ENCODE results near the gene SARDH.

SARDH gene

DNA sequence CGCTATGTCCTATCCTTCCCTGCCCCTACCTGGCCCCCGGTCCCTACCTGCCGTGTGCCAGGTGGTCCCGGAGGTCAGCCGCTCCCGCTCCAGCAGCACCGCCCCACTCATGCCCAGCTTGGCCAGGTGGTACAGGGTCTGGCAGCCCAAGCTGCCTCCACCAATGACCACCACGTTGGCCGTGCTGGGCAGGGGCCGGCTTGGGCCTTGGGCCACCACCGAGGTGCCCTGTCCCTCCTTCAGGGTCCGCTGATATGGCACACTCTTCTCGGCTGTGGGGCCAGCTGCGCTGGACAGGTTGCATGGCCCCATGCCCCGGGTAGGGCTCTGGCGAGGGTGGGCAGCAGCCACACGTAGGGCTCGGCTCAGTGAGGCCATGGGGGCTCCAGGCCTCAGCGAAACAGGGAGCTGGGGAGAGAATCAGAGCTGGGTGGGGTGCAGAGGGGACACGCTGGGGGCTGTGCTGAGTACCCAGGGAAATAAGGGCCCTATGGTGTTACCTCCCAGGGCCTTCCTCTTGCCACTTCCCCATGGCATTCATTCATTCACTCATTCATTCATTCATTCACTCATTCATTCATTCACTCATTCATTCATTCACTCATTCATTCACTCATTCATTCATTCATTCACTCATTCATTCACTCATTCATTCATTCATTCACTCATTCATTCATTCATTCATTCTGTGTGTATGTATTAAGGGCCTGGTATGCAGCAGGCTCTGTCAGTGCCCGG is 4.2 kb downstream of the SARDH start:
- no peak for DNase-seq (ENCODE audit: low read depth, low spot score)

- DNase-seq (ENCODE audit: low read depth, low spot score) = no peak
These were observed 4.7 kb downstream of the SARDH start for GRCh38 chr9:133733421-133733795.

DNA sequence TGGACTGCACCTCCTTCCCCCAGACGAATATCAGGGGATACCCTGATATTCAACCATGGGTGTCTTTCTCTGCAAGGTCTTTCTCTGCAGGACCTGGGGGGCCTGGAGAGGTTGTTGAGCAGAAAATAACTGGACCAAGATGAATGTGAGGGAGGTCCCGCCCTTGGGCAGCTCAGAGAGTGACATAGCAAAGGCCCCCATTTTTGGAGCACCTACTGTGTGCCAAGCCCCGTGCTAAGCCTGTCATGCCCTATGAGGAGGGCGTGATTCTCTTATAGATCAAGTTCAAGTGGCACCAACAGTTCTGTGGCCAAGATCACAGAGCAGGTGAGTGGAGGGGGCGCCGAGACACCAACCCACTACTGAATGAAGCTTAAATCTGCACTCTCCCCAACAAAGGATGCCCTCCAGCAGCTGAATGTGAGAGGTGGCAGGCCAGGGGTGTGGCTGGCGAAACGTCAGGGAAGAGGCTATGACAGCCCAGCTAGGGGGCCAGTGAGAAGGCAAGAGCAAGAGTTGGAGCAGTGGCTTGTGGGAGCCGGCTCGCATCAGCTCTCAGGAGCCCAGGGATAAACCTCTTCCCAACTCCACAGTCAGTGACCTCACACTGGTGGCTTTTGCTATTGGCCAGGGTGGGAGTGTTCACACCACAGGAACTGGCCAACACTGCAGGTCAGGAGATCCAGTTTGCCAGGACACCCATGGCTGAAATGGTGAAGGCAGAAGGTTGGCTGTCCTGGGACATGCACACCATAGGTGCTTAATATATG is 5.3 kb downstream of the SARDH start:
- no peak for DNase-seq (ENCODE audit: low read depth, low spot score)

DNA sequence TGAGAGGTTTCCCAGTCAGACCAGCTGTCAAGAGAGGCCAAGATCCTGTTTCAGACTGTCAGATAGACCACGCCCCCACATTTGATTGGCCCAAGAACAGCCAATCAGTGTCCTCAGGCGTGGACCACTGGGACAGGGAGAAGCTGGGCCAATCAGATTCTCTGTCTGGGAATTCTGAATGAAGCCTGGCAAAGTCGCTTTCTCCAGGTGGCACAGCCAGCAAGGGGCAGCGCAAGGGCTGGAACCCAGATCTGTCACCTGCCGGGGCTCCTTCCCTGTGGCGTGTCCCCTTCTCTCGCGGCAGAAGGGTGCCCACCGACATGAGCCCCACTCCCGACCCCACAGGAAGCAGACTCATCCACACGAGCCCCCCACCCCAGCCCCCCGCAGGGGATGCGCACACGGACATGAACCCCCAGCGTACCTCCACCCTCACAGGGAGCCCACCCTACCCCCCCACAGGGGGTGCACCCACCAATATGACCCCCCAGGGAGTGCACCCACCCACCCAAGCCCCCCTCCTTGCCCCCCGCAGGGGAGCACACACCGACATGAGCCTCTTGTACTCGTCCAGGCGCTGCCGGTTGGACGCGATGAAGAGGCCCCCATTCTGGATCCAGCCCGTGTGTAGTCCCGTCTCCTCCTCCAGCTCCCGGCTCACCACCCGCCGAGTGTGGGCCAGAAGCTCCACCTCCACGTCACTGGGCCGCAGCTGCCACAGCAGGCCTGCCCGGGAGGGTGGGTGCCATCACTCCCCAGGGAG is 6.1 kb downstream of the SARDH start:
- DNase-seq (ENCODE audit: low read depth, low spot score) = no peak

DNA sequence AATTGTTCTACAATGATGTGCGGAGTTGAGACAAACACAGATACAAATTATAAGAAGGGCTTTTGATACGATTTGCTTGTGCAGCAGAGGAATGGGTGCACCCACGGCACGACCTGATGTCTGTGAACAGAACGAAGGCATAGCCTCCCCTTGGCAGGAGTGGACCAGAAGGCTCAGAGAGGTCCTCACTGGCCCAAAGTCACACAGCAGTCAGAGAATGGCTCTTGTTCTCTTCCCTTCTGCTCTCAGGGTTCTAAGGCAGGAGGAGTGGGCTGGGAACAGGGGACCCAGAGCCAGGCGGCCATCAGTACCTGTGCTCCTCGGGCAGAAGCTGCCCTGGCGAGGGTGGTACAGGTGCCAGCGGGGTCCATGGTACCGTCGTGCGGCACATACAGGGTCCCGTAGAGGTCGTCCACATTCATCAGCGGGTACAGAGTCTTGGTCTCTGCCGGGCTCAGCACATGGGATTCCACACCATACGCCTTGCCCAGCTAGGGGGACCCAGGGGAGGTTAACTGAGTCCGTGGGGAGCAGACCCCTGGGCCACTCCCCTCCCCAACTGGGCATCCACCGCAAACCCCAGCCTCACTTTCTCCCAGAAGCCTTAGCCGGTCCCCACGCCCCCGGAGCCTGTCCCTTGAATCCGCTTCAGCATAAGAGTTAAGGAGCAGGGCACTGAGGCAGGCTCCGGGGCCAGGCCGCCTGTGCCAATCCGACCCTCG is 7.0 kb downstream of the SARDH start:
- no peak for DNase-seq (ENCODE audit: low read depth, low spot score)

DNA sequence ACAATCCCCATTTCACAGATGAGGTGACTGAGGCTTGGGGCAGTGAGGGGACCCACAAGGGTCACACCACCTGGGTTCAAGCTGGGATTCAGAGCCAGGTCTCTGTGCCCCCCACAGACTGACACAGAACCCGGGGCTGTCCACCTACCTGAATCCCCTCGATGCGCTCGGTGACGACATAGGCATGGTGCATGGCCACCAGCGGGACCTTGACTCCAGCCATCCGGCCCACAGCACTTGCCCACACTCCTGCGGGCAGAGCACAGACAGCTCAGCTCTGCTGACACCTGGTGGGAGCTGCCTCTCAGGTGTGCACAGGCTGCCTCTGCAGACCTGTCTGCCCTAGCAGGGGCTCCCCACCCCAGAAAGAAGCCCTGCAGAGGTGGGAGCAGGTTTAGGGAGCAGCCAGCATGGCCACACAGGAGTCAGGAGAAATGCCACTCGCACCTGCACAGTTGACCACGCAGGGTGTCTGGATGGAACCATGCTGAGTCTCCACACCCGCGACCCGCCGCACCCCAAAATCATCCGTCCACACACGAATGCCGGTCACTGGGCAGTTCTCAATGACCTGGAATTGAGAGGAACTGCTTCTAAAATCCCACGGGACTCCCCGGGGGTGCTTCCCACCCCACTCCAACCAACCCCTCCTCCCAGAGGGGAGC is 8.4 kb downstream of the SARDH start:
- DNase-seq (ENCODE audit: low read depth, low spot score) = no peak

GRCh38 chr9:133728856-133729616 is 9.1 kb downstream of the SARDH start:
- no peak for DNase-seq (ENCODE audit: low read depth, low spot score)

DNA sequence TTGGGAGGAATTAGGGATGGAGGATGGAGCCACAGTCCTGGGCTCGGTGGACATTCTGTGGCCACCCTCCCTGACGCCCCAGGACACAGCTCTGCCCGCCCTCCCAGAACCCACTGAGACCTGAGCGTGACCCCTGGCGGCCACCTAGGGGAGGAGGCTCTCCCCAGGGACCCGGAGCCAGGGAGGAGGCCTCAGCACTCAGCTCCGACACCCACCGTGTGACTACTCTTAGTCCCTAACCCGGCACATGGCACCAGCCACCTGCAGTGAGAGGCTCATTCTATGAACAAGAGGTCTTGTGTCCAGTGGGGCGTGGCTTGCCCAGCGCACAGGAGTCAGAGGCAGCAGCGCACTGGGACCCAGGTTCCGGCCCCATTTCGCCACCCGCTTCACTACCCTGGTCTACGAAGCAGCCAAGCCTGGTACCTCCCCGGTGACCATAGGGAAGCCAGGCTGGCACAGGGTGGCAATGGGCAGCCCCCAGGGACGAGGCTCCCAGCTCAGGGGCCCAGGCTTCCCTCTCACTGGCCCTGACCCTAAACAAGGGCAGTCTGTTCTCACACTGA is 10.2 kb downstream of the SARDH start:
- DNase-seq (ENCODE audit: low read depth, low spot score) = no peak

DNA sequence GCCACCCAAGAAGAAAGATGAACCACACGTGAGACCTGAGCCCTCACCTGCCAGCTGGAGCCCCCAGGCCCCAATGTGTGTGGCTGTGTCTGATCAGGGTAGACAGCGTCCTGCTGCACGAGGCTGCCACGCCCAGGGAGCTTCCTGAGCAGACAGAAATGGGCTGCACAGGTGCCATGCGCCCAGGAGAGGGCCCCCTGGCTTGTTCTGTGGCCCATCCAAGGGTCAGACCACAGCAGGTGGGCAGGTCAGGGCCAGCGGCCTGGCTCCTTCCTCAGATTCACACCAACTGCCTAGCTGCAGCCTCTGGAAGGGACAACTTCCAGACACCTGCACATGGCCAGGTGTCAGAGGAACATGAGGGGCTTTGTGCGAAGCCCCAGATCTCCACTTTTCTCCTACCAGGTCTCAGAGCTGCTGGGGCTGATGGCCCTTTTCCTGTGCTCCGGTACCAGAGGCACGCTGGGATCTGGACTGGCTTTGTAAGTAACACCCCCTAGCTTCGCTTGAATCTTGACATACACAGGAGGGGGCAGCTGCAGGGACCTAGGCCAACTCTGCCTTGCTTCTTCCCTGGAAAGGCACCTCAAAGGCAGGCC is 10.8 kb downstream of the SARDH start:
- DNase-seq (ENCODE audit: low read depth, low spot score) = no peak

- DNase-seq (ENCODE audit: low read depth, low spot score) = no peak
These were observed 11.5 kb downstream of the SARDH start for GRCh38 chr9:133726401-133727276.

DNA sequence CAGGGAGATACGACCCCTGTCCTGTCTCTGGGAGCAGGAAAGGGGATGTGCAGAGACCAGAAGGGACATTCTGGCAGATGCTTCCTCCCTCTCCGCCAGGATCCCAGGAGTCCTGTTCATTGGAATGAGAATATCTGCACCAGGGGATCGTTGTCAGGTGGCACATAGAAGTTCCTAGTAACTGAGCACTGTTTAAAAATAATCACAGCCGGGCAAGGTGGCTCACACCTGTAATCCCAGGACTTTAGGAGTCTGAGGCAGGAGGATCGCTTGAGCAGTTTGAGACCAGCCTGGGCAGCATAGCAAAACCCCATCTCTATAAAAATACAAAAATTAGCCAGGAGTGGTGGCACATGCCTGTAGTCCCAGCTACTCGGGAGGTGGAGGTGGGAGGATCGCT is 12.3 kb downstream of the SARDH start:
- DNase-seq (ENCODE audit: low read depth, low spot score) = no peak

DNA sequence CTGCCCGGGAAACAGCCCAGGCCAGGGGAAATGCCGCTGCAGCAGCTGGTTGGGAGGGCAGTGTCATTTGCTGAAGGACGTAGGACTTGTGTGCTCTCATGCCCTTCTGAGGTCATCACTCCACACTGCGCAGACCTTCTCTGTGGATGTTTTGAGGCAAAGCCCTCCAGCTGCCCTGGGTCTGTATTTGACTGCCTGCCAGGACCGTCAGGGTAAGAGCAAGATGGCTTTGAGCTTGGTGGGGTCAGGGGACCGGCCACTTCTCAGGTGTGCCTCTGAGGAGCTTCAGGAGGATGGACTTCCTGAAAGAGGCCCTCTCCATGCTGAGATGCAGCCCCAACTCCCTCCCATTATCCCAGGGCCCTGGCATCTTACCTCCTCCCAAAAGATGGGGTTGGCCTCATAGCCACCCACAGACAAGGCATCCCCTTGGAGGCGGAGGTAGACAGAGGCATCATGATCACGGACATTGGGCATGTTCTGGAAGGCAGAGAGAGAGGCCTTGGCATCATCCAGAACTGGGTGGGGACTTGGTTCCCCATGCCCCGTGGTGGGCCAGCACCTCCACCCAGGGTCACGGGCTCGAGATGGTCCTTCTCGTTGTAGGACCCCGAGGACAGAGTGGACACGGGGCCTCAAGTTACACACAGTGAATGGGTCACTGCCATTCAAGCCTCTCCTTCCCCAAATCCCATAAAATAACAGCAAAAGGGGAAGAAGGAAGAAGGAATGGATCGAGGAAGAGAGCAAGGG is 19.4 kb downstream of the SARDH start:
- no peak for DNase-seq (ENCODE audit: low read depth, low spot score)

DNA sequence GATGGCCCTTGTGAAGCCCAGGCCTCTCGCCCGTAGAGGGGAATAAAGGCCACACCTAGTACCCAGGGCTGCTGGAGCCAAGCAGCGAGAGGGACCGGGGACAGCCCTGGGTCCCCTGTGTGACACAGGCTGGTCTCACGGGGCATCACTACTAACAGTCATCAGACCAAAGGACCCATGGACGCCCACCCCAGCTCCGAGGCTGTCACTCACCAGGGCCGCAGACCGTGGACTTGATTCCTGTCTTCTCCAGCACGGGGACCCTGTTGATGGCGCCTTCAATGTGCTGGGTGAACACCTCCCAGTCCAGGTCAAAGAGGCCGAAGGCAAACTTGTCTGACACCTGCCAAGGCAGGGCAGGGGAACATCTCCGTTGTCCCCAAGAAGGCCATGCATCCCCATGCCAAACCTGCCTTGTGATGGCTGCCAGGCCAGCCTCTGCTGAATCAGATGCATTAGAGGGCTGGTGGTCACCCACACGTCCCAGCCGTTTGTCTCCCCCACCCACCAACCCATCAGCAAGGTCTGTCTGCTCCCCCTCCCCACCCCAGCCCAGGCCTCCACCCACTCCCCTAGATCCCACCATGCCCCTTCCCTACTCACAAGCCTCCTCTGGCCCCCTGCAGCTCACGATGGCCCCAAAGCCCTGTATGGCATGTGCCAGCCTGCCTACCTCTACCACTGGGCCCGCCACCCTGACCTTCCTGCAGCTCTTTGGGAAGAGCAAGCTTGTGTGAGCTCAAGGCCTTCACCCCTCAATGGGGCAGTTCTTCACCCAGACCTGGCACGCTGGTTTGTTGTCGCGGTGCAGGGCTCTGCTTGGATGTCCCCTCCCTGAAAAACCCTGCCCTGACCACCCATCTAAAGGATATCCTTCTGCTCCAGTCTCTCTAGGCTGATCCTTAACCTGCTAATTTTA is 20.8 kb downstream of the SARDH start:
- no peak for DNase-seq (ENCODE audit: low read depth, low spot score)

- DNase-seq (ENCODE audit: low read depth, low spot score) = no peak
These were observed 21.5 kb downstream of the SARDH start for GRCh38 chr9:133716564-133717112.

DNA sequence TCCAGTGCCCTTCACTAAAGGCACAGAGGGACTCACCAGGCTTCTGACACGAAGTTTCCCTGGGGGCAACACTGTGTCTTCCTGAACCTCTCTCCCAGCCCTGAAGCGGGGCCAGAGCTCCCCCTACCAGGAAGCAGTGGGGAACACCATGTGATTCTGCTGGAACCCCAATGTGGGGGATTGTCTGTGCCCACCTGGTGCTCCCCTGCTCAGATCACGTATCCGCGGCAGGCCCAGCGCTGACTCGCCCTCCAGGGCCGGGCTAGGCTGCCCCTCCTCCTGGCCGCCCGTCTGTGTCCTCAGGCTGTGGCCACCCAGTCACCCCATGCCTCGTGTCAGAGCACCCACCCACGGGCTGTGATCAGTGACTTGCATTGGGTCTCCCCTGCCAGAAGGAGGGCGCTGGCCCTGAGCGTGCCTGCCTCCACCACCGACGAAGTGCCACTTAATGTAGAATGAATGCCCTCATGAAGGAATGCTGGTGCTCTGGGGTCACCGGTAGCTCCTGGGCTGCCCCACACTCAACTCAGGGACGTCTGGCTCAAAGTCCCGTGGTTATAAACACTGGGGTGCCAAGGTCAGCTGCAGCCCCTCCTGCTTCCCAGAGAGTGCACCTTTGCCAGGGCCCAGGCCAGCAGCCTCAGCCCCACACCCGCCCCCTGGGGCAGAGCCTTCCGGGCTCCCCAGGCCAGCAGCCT is 22.1 kb downstream of the SARDH start:
- no peak for DNase-seq (ENCODE audit: low read depth, low spot score)

DNA sequence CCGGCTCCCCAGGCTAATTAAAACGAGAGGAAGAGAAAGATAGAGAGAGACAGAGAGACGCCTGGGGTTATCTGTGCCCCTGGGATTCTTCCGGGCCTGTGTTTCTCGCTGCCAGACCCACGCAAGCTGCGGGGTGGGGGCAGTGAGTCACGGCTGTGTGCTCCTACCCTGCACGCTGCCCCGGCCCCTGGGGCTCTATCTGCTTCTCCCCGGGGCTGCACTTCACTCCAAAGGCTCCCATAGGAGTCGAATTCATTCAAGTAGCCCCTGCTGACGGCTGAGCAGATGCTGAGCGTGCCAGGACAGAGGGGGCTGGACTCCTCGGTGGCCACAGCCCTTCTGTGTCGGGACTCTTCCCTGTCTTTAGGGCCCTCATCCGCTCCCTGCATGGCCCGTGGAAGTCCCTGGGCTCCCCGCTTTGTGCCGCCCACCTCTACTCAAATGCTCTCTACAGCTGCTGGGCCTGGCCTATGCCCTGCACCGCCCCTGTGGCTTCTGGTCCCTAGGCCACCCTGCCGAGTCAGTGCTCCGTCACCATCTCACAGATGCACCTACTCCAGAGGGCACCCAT is 22.8 kb downstream of the SARDH start:
- no peak for DNase-seq (ENCODE audit: low read depth, low spot score)

All from iPS DF 19.7 (cell line).